A549 (cell line): ENCODE data around the gene TLDC2. TPM values are rescaled to one million over a fixed set of nuclear protein-coding genes. Genes with fewer than 3 reads are reported as not detected.

Experiments used
- ATAC-seq, 2 experiments: fragments of 200-7000 bp in 1 of 2; fragments of >200 bp in 1 of 2; cut with Nextera tagmentation in 1 of 2; cut with Tn5 transposase in 1 of 2; 3 replicates each; pipeline versions ENCODE4 v1.8.0 to v1.9.1; 2018 to 2020; ENCODE audit warnings: mild to moderate bottlenecking in 1 of 2, moderate library complexity in 1 of 2
- CTCF ChIA-PET: fragments of 300-600 bp; sonication (Branson Sonifier 250); formaldehyde crosslinking; extraction: SDS; loops from one replicate; lab custom pipeline; 2021; ENCODE audit warnings: antibody characterized with exemption, inconsistent platforms; lab: Yijun Ruan, JAX
- POLR2A ChIA-PET: fragments of 350-600 bp; formaldehyde crosslinking; extraction: SDS; loops from one replicate; lab custom pipeline; 2021; ENCODE audit warnings: antibody characterized with exemption, inconsistent platforms; lab: Yijun Ruan, JAX
- DNase-seq, 2 experiments: peaks; one replicate each; pipeline versions ENCODE4 v3.0.0 to v3.0.0-alpha.2; 2011 to 2016; ENCODE audit warnings: low read depth in 1 of 2, low spot score in 1 of 2
- FAIRE-seq: peaks from 2 replicates; lab custom pipeline; 2011; peaks lifted over from hg19 to GRCh38; lab: Jason Lieb, UNC
- H3K27ac ChIP-seq, 2 experiments: fragments of >200 bp; sonication (Bioruptor Twin); formaldehyde crosslinking; 3 replicates each; pipeline ENCODE4 v1.5.1; 2016 to 2017
- H3K4me1 ChIP-seq: fragments of >200 bp; sonication (Bioruptor Twin); formaldehyde crosslinking; 3 replicates; pipeline ENCODE4 v1.6.1; 2016
- H3K4me2 ChIP-seq: fragments of >200 bp; sonication (Bioruptor Twin); formaldehyde crosslinking; 3 replicates; pipeline ENCODE4 v1.6.1; 2016
- H3K4me3 ChIP-seq: fragments of >200 bp; sonication (Bioruptor Twin); formaldehyde crosslinking; 3 replicates; pipeline ENCODE4 v1.5.1; 2016
- H3K9me3 ChIP-seq: fragments of >200 bp; sonication (Bioruptor Twin); formaldehyde crosslinking; 3 replicates; pipeline ENCODE4 v1.6.1; 2016
- CBX2 ChIP-seq: fragments of 200-600 bp; sonication (generic); IDR thresholded peaks from 2 replicates; pipeline ENCODE4 v1.6.1; 2016; ENCODE audit warnings: low read depth, mild to moderate bottlenecking, borderline replicate concordance
- CBX8 ChIP-seq: fragments of 200-600 bp; sonication (generic); IDR thresholded peaks from 2 replicates; pipeline ENCODE4 v1.6.1; 2016
- CEBPB ChIP-seq, 2 experiments: fragments of >200 bp in 1 of 2; sonication (Bioruptor Twin) in 1 of 2; formaldehyde crosslinking in 1 of 2; IDR thresholded peaks; 2 replicates each; pipeline ENCODE4 v1.6.1; 2012 to 2016
- CHD4 ChIP-seq: fragments of 200-600 bp; sonication (generic); IDR thresholded peaks from 2 replicates; pipeline ENCODE4 v1.6.1; 2016; ENCODE audit warnings: antibody characterized with exemption, mild to moderate bottlenecking, borderline replicate concordance
- FOSB ChIP-seq: fragments of 250-450 bp; sonication (Bioruptor Pico); IDR thresholded peaks from 2 replicates; pipeline ENCODE4 v1.5.0; 2020; ENCODE audit warnings: mild to moderate bottlenecking, moderate library complexity
- GATA3 ChIP-seq: IDR thresholded peaks from 2 replicates; pipeline ENCODE4 v1.6.1; 2012; ENCODE audit warnings: borderline replicate concordance
- HDAC2 ChIP-seq: fragments of 200-600 bp; sonication (generic); IDR thresholded peaks from 2 replicates; pipeline ENCODE4 v1.6.1; 2016
- HEYL ChIP-seq: fragments of 250-450 bp; sonication (Bioruptor Pico); IDR thresholded peaks from 2 replicates; pipeline ENCODE4 v1.8.0; 2021; ENCODE audit warnings: mild to moderate bottlenecking, moderate library complexity
- HMGXB4 ChIP-seq: fragments of 250-450 bp; sonication (Bioruptor Pico); IDR thresholded peaks from 2 replicates; pipeline ENCODE4 v1.5.0; 2021; ENCODE audit warnings: mild to moderate bottlenecking, moderate library complexity, borderline replicate concordance
- JUN ChIP-seq, 2 experiments: fragments of >200 bp; sonication (Bioruptor Twin); formaldehyde crosslinking; IDR thresholded peaks; 2 replicates in 1 of 2; 3 replicates in 1 of 2; pipeline ENCODE4 v1.6.1; 2016 to 2017
- KDM1A ChIP-seq: fragments of 200-600 bp; sonication (generic); IDR thresholded peaks from 2 replicates; pipeline ENCODE4 v1.6.1; 2016; ENCODE audit warnings: low read depth, mild to moderate bottlenecking
- MAFK ChIP-seq: fragments of 450-650 bp; IDR thresholded peaks from 2 replicates; pipeline ENCODE4 v1.6.1; 2014; ENCODE audit not compliant: partially characterized antibody
- MAX ChIP-seq: IDR thresholded peaks from 2 replicates; pipeline ENCODE4 v1.6.1; 2012
- PBX3 ChIP-seq: IDR thresholded peaks from 2 replicates; pipeline ENCODE4 v1.6.1; 2012
- RFX5 ChIP-seq: fragments of 450-650 bp; IDR thresholded peaks from 2 replicates; pipeline ENCODE4 v1.7.1; 2014; ENCODE audit warnings: antibody characterized with exemption, mild to moderate bottlenecking, moderate library complexity
- SMC3 ChIP-seq: fragments of >200 bp; sonication (Bioruptor Twin); formaldehyde crosslinking; IDR thresholded peaks from 3 replicates; pipeline ENCODE4 v1.6.1; 2018; ENCODE audit warnings: inconsistent platforms
- USF2 ChIP-seq: fragments of 450-650 bp; IDR thresholded peaks from 2 replicates; pipeline ENCODE4 v1.6.1; 2014; ENCODE audit warnings: antibody characterized with exemption
- ZFP36 ChIP-seq: fragments of 450-650 bp; IDR thresholded peaks from 2 replicates; pipeline ENCODE4 v1.6.1; 2014; ENCODE audit warnings: borderline replicate concordance; ENCODE audit not compliant: partially characterized antibody
- ZSCAN20 ChIP-seq: fragments of 250-450 bp; sonication (Bioruptor Pico); IDR thresholded peaks from 2 replicates; pipeline ENCODE4 v1.8.0; 2022; ENCODE audit warnings: mild to moderate bottlenecking, moderate library complexity
- WGBS: methylation state at CpG from one replicate; pipeline ENCODE4 v1.1.6; 2017; ENCODE audit errors: missing lambda C conversion rate; 5-methylcytosine and 5-hydroxymethylcytosine counted together
- polyA plus RNA-seq, 4 experiments: library from polyadenylated mRNA; depleted of rRNA in 3 of 4; stranded (reverse); fragments of >200 nt; fragmentation: RNase III in 1 of 4; extraction: RNeasy Plus Mini Kit Qiagen cat#74134 plus additional on column Dnase treatment in 1 of 4; gene quantifications; 2 replicates in 3 of 4; 3 replicates in 1 of 4; pipeline ENCODE4 v1.2.3, GENCODE V29; 2011 to 2017
- TF ChIP-seq, protein P1 (sequence below): fragments of >200 bp; sonication (Bioruptor Twin); formaldehyde crosslinking; IDR thresholded peaks from 3 replicates; pipeline ENCODE4 v1.6.1; 2016

The TLDC2 gene
- polyA plus RNA-seq, 2 of the 4 experiments (the other 2 are of a cell fraction), result 0.17 TPM; not detected in 1

DNA sequence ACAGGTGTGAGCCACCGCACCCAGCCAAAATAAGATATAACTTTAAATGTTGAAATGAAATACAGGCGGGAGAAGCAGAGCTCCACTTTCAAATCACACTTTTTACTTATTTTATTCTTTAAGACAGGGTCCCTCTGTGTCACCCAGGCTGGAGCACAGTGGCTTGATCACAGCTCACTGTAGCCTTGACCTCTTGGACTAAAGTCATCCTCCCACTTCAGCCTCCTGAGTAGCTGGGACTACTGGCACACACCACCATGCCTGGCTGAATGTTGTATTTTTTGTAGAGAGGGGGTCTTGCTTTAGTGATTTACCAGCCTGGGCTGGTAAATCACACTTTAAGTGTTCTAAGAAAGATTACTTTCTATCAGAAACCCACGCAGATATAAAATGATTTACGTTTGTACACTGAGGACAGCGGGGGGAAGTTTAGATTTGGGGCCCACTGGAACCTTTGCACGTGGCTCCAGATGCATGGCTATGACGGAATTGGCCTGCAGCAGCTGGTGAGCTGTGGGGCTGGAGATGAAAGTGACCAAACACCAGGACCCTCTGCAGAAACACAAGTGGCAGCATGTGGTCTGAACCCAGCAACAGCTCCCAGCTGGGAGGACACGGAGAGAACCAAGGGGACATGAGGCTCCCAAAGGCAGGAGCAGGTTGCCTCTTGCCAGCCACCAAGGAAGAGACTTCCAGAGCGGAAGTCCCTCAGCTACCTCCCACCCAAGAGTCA is 26.4 kb upstream of the TLDC2 start:
- WGBS, result 86% methylated on average over 9 of the region's 9 CpGs
- ATAC-seq (no peak), DNase-seq (no peak), FAIRE-seq (no peak)
- Histone ChIP-seq H3K4me1 (peaks cover 30% of the 10 kb centered on the region), H3K4me2 (peak overlapping the region; percentile 80), H3K27ac (peak overlapping the region; percentile 48 to 51; a peak in 3 of 6 replicates), H3K4me3 (no peak overlapping the region), H3K9me3 (peaks cover 6% of the 10 kb centered on the region; the same call in 1 of the 3 replicates)
- TF ChIP-seq JUN (IDR thresholded peaks at IDR 0.05) (no peak), CHD4 (no peak), CEBPB (IDR thresholded peaks at IDR 0.05) (no peak), MAX (no peak), FOSB (CRISPR knock-in tag) (no peak), USF2 (no peak), SMC3 (no peak), PBX3 (no peak), CBX8 (no peak), HDAC2 (no peak), ZFP36 (no peak), HMGXB4 (no peak), RFX5 (no peak), CBX2 (no peak), ZSCAN20 (CRISPR knock-in tag) (no peak), HEYL (CRISPR knock-in tag) (no peak), GATA3 (no peak)
- TF ChIP-seq, protein P1, sequence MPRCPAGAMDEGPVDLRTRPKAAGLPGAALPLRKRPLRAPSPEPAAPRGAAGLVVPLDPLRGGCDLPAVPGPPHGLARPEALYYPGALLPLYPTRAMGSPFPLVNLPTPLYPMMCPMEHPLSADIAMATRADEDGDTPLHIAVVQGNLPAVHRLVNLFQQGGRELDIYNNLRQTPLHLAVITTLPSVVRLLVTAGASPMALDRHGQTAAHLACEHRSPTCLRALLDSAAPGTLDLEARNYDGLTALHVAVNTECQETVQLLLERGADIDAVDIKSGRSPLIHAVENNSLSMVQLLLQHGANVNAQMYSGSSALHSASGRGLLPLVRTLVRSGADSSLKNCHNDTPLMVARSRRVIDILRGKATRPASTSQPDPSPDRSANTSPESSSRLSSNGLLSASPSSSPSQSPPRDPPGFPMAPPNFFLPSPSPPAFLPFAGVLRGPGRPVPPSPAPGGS, result no peak
- ChIA-PET CTCF (interaction anchor here (0.7 to 2.0 kb wide), 5 partner anchors 9 to 244 kb away, joined by 3 to 5 read pairs (median 4); partner anchors contain the start of gene RAB5IF), POLR2A (no interaction called here)

DNA sequence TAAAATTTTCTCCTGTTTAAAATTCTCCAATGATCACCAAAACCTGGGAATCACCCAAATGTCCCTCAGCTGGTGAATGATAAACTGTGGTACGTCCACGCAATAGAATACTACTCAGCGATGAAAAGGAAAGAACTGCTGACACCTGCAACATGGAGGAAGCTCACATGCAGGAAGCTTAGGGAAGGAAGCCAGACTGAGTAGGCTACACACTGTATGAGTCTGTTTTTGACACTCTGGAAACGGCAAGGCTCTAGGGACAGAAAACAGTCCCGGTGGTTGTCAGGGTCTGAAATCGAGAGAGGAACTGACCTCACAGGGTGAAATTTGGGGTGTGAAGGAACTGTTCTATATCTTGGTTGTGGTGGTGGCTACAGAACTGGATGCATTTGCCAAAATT is 25.2 kb upstream of the TLDC2 start:
- ATAC-seq, result no peak
- Histone ChIP-seq H3K4me3 (no peak overlapping the region), H3K9me3 (peaks cover 6% of the 10 kb centered on the region; the same call in 1 of the 3 replicates), H3K27ac (no peak overlapping the region), H3K4me1 (peaks cover 43% of the 10 kb centered on the region), H3K4me2 (no peak overlapping the region)
- CTCF ChIA-PET, result interaction anchor here (0.9 kb wide), 1 partner anchor 42 kb away, joined by 3 read pairs; no protein-coding TSS in a partner anchor
- TF ChIP-seq MAFK (peak; percentile 32), KDM1A (peak; percentile 83; the same call in 1 of the 2 replicates), FOSB (CRISPR knock-in tag) (no peak), HDAC2 (no peak)
- FAIRE-seq, result no peak
- no peak for DNase-seq
- POLR2A ChIA-PET, result no interaction called here
- 96% methylated on average over 6 of the region's 6 CpGs for WGBS
